ENCODE measurements around the gene PTPRK.

The PTPRK gene

DNA sequence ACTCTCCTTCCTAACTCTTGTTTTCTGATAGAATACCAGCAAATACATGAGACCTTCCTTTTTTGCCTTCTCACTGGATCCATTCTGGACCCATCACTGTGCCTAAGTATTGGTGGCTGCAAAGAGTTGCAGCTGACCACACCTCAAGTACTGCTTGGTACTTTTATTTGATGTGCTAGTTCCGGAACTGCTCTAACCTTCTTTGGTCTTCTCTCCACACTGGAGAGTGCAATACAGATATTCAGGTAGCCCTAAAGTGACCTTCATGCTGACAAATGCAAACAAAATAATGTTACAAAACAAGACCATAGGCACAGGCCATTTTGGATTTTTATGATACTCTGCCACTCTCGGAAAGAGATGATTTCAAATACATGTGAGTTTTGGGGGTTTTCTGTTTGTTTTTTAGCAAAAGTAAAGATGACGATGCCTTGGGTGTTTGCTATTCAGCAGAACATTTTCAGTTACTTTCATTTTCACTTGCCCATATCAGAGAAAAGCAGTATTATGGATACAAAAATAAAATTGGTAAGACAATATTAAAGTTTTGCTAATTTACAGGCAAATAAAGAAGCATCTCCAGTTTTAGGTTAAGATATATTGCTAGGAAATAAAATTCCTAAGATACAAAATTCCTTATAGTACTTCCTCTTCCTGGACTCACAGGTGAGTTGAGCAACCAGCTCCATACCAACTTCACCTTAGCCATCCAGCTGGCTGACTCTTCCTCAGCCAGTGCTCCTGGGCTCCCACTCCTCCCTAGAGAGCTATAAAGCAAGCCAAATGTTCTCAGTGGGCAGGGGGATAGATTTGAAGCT lies 42.0 kb downstream of the PTPRK start:
- no peak for DNase-seq (ENCODE audit: extremely low spot score)
- no peak for TF ChIP-seq SP1 (IDR thresholded peaks at IDR 0.05)
- no peak for TF ChIP-seq NFRKB (IDR thresholded peaks at IDR 0.05)
- TF ChIP-seq SUZ12 (IDR thresholded peaks at IDR 0.05), result no peak
- TF ChIP-seq CTBP1 (IDR thresholded peaks at IDR 0.05; ENCODE audit: borderline replicate concordance), result no peak
- ChIA-PET CTCF (no interaction called here), POLR2A (no interaction called here)

DNA sequence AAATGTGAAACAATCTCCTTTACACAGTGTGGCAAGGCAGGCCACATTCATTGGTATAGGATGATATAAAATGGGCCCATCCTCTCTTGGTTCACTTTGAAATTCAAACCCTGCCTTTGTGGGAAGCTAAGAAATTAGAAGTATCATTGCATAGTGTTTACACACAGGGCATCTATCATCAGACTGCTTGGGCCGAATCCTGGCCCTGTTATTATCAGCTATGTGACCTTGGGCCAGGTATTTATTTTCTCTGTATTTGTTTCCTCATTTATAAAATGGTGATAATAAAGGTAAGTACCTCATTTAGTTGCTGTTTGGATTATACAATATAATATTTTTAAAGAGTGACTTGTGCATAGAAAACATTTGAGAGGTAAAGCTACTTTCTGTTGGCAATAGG lies 45.5 kb downstream of the PTPRK start:
- no peak for TF ChIP-seq TARDBP (IDR thresholded peaks at IDR 0.05)
- no peak for TF ChIP-seq ZNF384 (IDR thresholded peaks at IDR 0.05)
- TF ChIP-seq ARNT (IDR thresholded peaks at IDR 0.05), result no peak
- no peak for TF ChIP-seq NFRKB (IDR thresholded peaks at IDR 0.05)
- TF ChIP-seq CTBP1 (IDR thresholded peaks at IDR 0.05; ENCODE audit: borderline replicate concordance), result no peak
- no peak for TF ChIP-seq SP1 (IDR thresholded peaks at IDR 0.05)
- TF ChIP-seq L3MBTL2 (conservative IDR thresholded peaks at IDR 0.05), result no peak
- TF ChIP-seq FOXM1 (IDR thresholded peaks at IDR 0.05; ENCODE audit: borderline replicate concordance), result no peak
- no peak for TF ChIP-seq ELF4 (IDR thresholded peaks at IDR 0.05)
- TF ChIP-seq SUZ12 (IDR thresholded peaks at IDR 0.05), result no peak
- TF ChIP-seq HDGF (IDR thresholded peaks at IDR 0.05; ENCODE audit: borderline replicate concordance), result no peak
- no peak for DNase-seq (ENCODE audit: extremely low spot score)
- CTCF ChIA-PET, result interaction anchor here (0.9 kb wide), 1 partner anchor 21 kb away, joined by 3 read pairs; no protein-coding TSS in a partner anchor
- POLR2A ChIA-PET, result no interaction called here

DNA sequence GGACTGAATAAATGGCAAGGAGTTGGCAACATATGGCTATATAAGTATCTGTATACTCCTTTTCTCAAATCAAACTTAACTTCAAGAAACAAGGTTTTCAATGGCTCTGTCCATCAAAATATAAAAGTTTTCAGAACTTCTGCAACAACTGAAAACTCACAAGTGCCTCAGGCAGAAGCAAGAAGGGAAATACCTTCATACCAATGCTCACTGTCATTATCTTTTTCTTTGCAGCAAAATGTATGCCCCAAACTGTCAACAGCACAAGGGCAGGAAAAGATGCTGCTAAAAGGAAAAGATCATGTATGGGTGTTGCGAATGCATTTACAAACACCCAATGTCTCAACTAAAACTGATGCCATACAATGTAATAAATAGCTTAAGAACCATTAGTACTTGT lies 45.9 kb downstream of the PTPRK start:
- ChIA-PET CTCF (interaction anchor here (0.9 kb wide), 1 partner anchor 21 kb away, joined by 3 read pairs; no protein-coding TSS in a partner anchor), POLR2A (no interaction called here)
- no peak for TF ChIP-seq CTBP1 (IDR thresholded peaks at IDR 0.05; ENCODE audit: borderline replicate concordance)
- TF ChIP-seq FOXK2 (IDR thresholded peaks at IDR 0.05), result no peak
- no peak for TF ChIP-seq SUZ12 (IDR thresholded peaks at IDR 0.05)
- no peak for TF ChIP-seq LEF1 (IDR thresholded peaks at IDR 0.05; ENCODE audit: borderline replicate concordance)
- TF ChIP-seq NFRKB (IDR thresholded peaks at IDR 0.05), result no peak
- no peak for TF ChIP-seq TARDBP (IDR thresholded peaks at IDR 0.05)
- TF ChIP-seq, protein P1, sequence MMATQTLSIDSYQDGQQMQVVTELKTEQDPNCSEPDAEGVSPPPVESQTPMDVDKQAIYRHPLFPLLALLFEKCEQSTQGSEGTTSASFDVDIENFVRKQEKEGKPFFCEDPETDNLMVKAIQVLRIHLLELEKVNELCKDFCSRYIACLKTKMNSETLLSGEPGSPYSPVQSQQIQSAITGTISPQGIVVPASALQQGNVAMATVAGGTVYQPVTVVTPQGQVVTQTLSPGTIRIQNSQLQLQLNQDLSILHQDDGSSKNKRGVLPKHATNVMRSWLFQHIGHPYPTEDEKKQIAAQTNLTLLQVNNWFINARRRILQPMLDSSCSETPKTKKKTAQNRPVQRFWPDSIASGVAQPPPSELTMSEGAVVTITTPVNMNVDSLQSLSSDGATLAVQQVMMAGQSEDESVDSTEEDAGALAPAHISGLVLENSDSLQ (IDR thresholded peaks at IDR 0.05), result no peak
- no peak for TF ChIP-seq SP1 (IDR thresholded peaks at IDR 0.05)
- TF ChIP-seq FOXM1 (IDR thresholded peaks at IDR 0.05; ENCODE audit: borderline replicate concordance), result no peak
- TF ChIP-seq FOXA1 (IDR thresholded peaks at IDR 0.05), result no peak
- TF ChIP-seq ZNF384 (IDR thresholded peaks at IDR 0.05), result no peak
- no peak for TF ChIP-seq BHLHE40 (IDR thresholded peaks at IDR 0.05; ENCODE audit: borderline replicate concordance)
- TF ChIP-seq L3MBTL2 (conservative IDR thresholded peaks at IDR 0.05), result no peak
- TF ChIP-seq HDGF (IDR thresholded peaks at IDR 0.05; ENCODE audit: borderline replicate concordance), result no peak
- no peak for TF ChIP-seq ARNT (IDR thresholded peaks at IDR 0.05)
- TF ChIP-seq ELF4 (IDR thresholded peaks at IDR 0.05), result no peak
- DNase-seq (ENCODE audit: extremely low spot score), result no peak

DNA sequence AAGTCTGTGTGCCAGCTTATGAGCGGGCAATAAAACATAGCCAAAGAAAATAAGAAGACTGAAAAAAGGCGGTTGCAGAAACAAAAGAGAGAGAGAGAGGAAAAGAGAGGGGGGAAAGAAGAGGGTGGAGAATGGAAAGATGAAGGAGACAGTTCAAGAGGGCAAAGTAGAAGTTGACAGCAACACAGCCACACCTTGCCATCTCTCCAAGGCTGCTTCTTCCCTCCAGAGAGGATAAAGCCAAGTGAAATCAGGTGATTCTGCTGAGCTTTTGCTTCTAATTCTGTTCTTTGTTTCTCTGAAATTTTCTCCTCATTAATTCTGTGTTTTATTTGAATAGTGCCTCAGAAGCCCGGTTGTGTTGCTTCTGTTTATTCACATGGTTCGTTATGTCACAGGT lies 48.5 kb downstream of the PTPRK start:
- POLR2A ChIA-PET, result no interaction called here
- CTCF ChIA-PET, result no interaction called here
- no peak for TF ChIP-seq NFRKB (IDR thresholded peaks at IDR 0.05)
- no peak for TF ChIP-seq HDGF (IDR thresholded peaks at IDR 0.05; ENCODE audit: borderline replicate concordance)
- TF ChIP-seq L3MBTL2 (conservative IDR thresholded peaks at IDR 0.05), result no peak
- TF ChIP-seq, protein P1 (IDR thresholded peaks at IDR 0.05), result no peak
- TF ChIP-seq LEF1 (IDR thresholded peaks at IDR 0.05; ENCODE audit: borderline replicate concordance), result no peak
- no peak for TF ChIP-seq FOXK2 (IDR thresholded peaks at IDR 0.05)
- no peak for TF ChIP-seq FOXA1 (IDR thresholded peaks at IDR 0.05)
- no peak for TF ChIP-seq BHLHE40 (IDR thresholded peaks at IDR 0.05; ENCODE audit: borderline replicate concordance)
- TF ChIP-seq SUZ12 (IDR thresholded peaks at IDR 0.05), result no peak
- no peak for TF ChIP-seq ELF4 (IDR thresholded peaks at IDR 0.05)
- no peak for TF ChIP-seq ARNT (IDR thresholded peaks at IDR 0.05)
- no peak for TF ChIP-seq SP1 (IDR thresholded peaks at IDR 0.05)
- TF ChIP-seq ZNF384 (IDR thresholded peaks at IDR 0.05), result no peak
- no peak for DNase-seq (ENCODE audit: extremely low spot score)

DNA sequence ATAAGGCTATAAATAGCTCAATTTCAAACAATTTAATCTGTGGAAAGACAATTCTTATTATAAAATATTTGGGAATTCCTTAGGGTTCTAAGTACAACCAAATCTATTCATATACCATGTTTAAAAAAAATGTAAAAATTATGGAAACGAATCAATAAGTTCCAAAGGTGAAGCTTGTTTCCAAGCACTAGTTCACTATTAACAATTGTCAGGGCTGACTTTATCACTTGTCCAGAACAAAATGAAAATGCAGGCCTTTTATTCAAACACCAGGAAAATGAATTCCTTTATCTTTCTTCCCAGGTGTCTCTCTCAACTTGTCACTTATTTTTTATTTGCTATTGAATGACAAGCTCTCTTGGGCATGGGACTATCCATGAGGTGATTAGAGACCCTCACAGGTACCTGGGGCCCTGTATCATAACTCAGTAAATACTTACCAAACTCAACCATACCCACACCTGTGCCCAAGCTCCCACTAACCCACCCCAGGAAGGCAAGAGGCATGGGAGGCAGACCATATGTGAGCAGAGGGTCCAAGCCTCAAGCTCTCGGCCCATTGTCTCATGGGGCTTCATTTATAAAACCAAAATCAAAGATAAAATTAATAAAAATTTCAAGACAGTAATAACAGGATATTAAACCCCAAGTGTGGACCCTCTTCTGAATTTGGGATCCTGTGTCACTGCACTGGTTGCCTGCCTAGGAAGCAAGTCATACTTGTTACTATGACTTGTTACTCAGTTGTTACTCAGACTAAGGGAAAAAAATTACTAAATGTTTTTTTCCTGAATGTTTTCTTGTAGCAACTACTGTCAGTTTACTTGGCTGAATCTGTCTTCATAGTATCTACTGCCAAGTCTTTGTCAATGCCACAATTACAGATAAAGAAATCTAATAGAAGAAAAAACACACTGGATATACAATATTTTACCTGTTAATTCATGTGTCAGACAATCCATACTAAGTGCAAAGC lies 54.7 kb downstream of the PTPRK start:
- CTCF ChIA-PET, result no interaction called here
- POLR2A ChIA-PET, result no interaction called here
- TF ChIP-seq ZNF384 (IDR thresholded peaks at IDR 0.05) (no peak), FOXM1 (IDR thresholded peaks at IDR 0.05; ENCODE audit: borderline replicate concordance) (no peak), LEF1 (IDR thresholded peaks at IDR 0.05; ENCODE audit: borderline replicate concordance) (no peak), HDGF (IDR thresholded peaks at IDR 0.05; ENCODE audit: borderline replicate concordance) (no peak), ARNT (IDR thresholded peaks at IDR 0.05) (no peak), NFRKB (IDR thresholded peaks at IDR 0.05) (no peak), BHLHE40 (IDR thresholded peaks at IDR 0.05; ENCODE audit: borderline replicate concordance) (no peak), TARDBP (IDR thresholded peaks at IDR 0.05) (no peak), SP1 (IDR thresholded peaks at IDR 0.05) (no peak), L3MBTL2 (conservative IDR thresholded peaks at IDR 0.05) (no peak), SUZ12 (IDR thresholded peaks at IDR 0.05) (no peak)
- DNase-seq (ENCODE audit: extremely low spot score), result no peak

DNA sequence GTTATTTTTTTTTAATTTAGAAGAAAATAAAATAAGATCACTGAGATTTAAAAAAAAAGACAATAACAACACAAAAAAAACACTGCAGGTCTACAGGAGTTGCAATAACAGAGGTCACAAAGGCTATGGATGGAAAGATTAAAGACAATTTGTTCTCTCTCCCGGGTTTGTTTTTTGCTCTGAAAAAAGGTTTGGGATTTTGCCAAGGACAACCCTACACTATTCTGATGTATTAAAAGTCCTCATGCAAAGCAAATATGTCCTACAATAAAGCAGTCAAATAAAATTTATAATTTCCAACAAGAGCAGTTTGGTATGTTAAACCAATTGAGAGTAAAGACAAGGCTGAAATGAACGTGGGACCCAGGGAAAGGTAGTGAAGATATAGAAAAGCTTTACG lies 55.6 kb downstream of the PTPRK start:
- no peak for DNase-seq (ENCODE audit: extremely low spot score)
- CTCF ChIA-PET, result no interaction called here
- POLR2A ChIA-PET, result no interaction called here
- TF ChIP-seq SP1 (IDR thresholded peaks at IDR 0.05), result no peak
- TF ChIP-seq, protein P1 (IDR thresholded peaks at IDR 0.05), result no peak
- no peak for TF ChIP-seq FOXM1 (IDR thresholded peaks at IDR 0.05; ENCODE audit: borderline replicate concordance)
- TF ChIP-seq ARNT (IDR thresholded peaks at IDR 0.05), result no peak
- no peak for TF ChIP-seq ELF4 (IDR thresholded peaks at IDR 0.05)
- no peak for TF ChIP-seq BHLHE40 (IDR thresholded peaks at IDR 0.05; ENCODE audit: borderline replicate concordance)
- no peak for TF ChIP-seq NFRKB (IDR thresholded peaks at IDR 0.05)

Measured in HEK293T (cell line).